ENCODE measurements around the gene ASPA. TPM values are rescaled to one million over a fixed set of nuclear protein-coding genes. Genes with fewer than 3 reads are reported as not detected.
"Not testable (repeated sequence)": the region's sequence is repeated elsewhere in the genome, so short reads cannot be mapped to it uniquely, and the experiment has no call there.

Gene ASPA
- total RNA-seq = 0.36 and 0.59 TPM in 2 replicates

GRCh38 chr17:3475812-3476610 lies at the start of gene ASPA:
TSS of gene ASPA (plus strand) at chr17:3475997. CDS start at chr17:3476160, 163 bp downstream.
- Histone ChIP-seq H3K27me3 (ENCODE audit: insufficient read depth, low read length) (no peaks in the 10 kb centered on the region), H3K4me2 (ENCODE audit: insufficient read depth, low read length) (peak within 1 kb of the TSS; percentile 83)
- no peak for TF ChIP-seq CTCF (IDR thresholded peaks at IDR 0.05; ENCODE audit: extremely low read depth, low read depth, low read length)

DNA sequence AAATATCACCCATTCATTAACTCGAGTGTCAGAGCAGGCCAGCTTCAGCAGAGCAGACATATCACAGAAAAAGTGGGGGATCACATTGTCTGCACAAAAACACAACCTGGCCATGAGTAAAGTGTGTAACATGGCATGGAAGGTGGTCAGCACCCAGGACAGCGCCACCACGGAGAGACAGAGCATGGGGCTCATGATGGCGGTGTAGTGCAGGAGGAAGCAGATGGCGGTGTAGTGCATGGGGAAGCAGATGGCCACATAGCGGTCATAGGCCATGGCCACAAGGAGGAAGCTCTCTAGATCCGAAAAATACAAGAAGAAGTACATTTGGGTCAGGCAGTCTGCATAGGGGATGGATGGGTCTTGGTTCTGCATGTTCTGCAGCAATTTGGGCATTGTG lies 42.6 kb upstream of the ASPA start:
- not testable (repeated sequence) for DNase-seq (ENCODE audit: insufficient read length, low spot score, missing footprints); H3K27ac ChIP-seq (ENCODE audit: low read depth, low read length); H3K27me3 ChIP-seq (ENCODE audit: insufficient read depth, low read length); H3K4me1 ChIP-seq (ENCODE audit: insufficient read depth, low read length); H2AFZ ChIP-seq (ENCODE audit: low read length); H3K36me3 ChIP-seq (ENCODE audit: insufficient read depth, low read length); H3K4me2 ChIP-seq (ENCODE audit: insufficient read depth, low read length); H4K20me1 ChIP-seq (ENCODE audit: insufficient read depth, low read length); H3K79me2 ChIP-seq (ENCODE audit: insufficient read depth, low read length); H3K4me3 ChIP-seq (ENCODE audit: insufficient read depth, low read length); H3K9me3 ChIP-seq (ENCODE audit: low read depth, low read length)

More at GRCh38 chr17:3475812-3476610, at the start of gene ASPA:
- Histone ChIP-seq H3K4me3 (ENCODE audit: insufficient read depth, low read length) (peak within 1 kb of the TSS; percentile 76), H3K9me3 (ENCODE audit: low read depth, low read length) (no peaks in the 10 kb centered on the region), H2AFZ (ENCODE audit: low read length) (peak within 1 kb of the TSS; percentile 82), H4K20me1 (ENCODE audit: insufficient read depth, low read length) (no peaks in the 10 kb centered on the region), H3K4me1 (ENCODE audit: insufficient read depth, low read length) (no peaks in the 10 kb centered on the region), H3K27ac (ENCODE audit: low read depth, low read length) (no peak within 1 kb of the TSS), H3K79me2 (ENCODE audit: insufficient read depth, low read length) (no peaks in the 10 kb centered on the region), H3K36me3 (ENCODE audit: insufficient read depth, low read length) (no peaks in the 10 kb centered on the region)
- DNase-seq (ENCODE audit: insufficient read length, low spot score, missing footprints) = no peak

- Histone ChIP-seq H2AFZ (ENCODE audit: low read length) (no peak within 1 kb of the TSS), H3K4me1 (ENCODE audit: insufficient read depth, low read length) (no peaks in the 10 kb centered on the region), H3K4me3 (ENCODE audit: insufficient read depth, low read length) (no peak within 1 kb of the TSS), H4K20me1 (ENCODE audit: insufficient read depth, low read length) (no peaks in the 10 kb centered on the region), H3K9me3 (ENCODE audit: low read depth, low read length) (no peaks in the 10 kb centered on the region), H3K36me3 (ENCODE audit: insufficient read depth, low read length) (no peaks in the 10 kb centered on the region), H3K27me3 (ENCODE audit: insufficient read depth, low read length) (no peaks in the 10 kb centered on the region), H3K79me2 (ENCODE audit: insufficient read depth, low read length) (no peaks in the 10 kb centered on the region), H3K27ac (ENCODE audit: low read depth, low read length) (no peak within 1 kb of the TSS), H3K4me2 (ENCODE audit: insufficient read depth, low read length) (no peak within 1 kb of the TSS)
- TF ChIP-seq CTCF (IDR thresholded peaks at IDR 0.05; ENCODE audit: extremely low read depth, low read depth, low read length) = no peak
- DNase-seq (ENCODE audit: insufficient read length, low spot score, missing footprints) = no peak
These were observed 42.1 kb upstream of the ASPA start, which contains the start of gene OR1E2 for GRCh38 chr17:3433741-3434140. TSS of gene OR1E2 (minus strand) at chr17:3433841. CDS start at chr17:3433841, 0 bp downstream.

GRCh38 chr17:3438368-3438767 lies 37.4 kb upstream of the ASPA start:
- Histone ChIP-seq H4K20me1 (ENCODE audit: insufficient read depth, low read length) (no peaks in the 10 kb centered on the region), H3K4me3 (ENCODE audit: insufficient read depth, low read length) (no peak overlapping the region), H2AFZ (ENCODE audit: low read length) (no peak overlapping the region), H3K27ac (ENCODE audit: low read depth, low read length) (no peak overlapping the region), H3K79me2 (ENCODE audit: insufficient read depth, low read length) (no peaks in the 10 kb centered on the region), H3K36me3 (ENCODE audit: insufficient read depth, low read length) (no peaks in the 10 kb centered on the region), H3K4me2 (ENCODE audit: insufficient read depth, low read length) (no peak overlapping the region), H3K4me1 (ENCODE audit: insufficient read depth, low read length) (no peaks in the 10 kb centered on the region), H3K9me3 (ENCODE audit: low read depth, low read length) (no peaks in the 10 kb centered on the region), H3K27me3 (ENCODE audit: insufficient read depth, low read length) (no peaks in the 10 kb centered on the region)
- TF ChIP-seq CTCF (IDR thresholded peaks at IDR 0.05; ENCODE audit: extremely low read depth, low read depth, low read length) = no peak
- no peak for DNase-seq (ENCODE audit: insufficient read length, low spot score, missing footprints)
